B cell (primary cell): Measurements from ENCODE around the gene SDK2. TPM values are rescaled to one million over a fixed set of nuclear protein-coding genes. Genes with fewer than 3 reads are reported as not detected.

Experiments
- ATAC-seq: fragments of 200-7000 bp; cut with Tn5 transposase; one replicate; pipeline ENCODE4 v1.10.0; 2021; ENCODE audit warnings: low read depth, mild to moderate bottlenecking, moderate number of reproducible peaks, moderate library complexity
- CTCF ChIA-PET: fragments of 350-600 bp; sonication (Branson Sonifier 250); formaldehyde crosslinking; loops from one replicate; lab custom pipeline; 2021; ENCODE audit warnings: antibody characterized with exemption, inconsistent platforms; lab: Charles Lee
- POLR2A ChIA-PET: fragments of 350-600 bp; sonication (Branson Sonifier 250); formaldehyde crosslinking; loops from one replicate; lab custom pipeline; 2021; ENCODE audit warnings: antibody characterized with exemption; lab: Charles Lee
- DNase-seq: peaks from one replicate; pipeline ENCODE4 v3.0.0; 2013
- H2AFZ ChIP-seq: 2 replicates; pipeline ENCODE4 v1.6.1; 2012; ENCODE audit warnings: mild to moderate bottlenecking, low read depth, low read length; ENCODE audit not compliant: insufficient read depth, poor library complexity, severe bottlenecking
- H3K27ac ChIP-seq, 2 donors: 1 replicate in 1 of 2; 2 replicates in 1 of 2; pipeline ENCODE4 v1.5.1; 2012 to 2013; ENCODE audit warnings: low read length in 2 of 2, mild to moderate bottlenecking in 2 of 2, moderate library complexity in 1 of 2
- H3K27me3 ChIP-seq, 4 experiments: fragments of 200-600 bp in 1 of 4; sonication (generic) in 1 of 4; replicated peaks in 1 of 4; 1 replicate in 2 of 4; 2 replicates in 2 of 4; pipeline versions ENCODE4 v1.6.1 to v1.7.0; 2013 to 2016; ENCODE audit warnings: low read length in 3 of 4, mild to moderate bottlenecking in 2 of 4, mixed read lengths in 1 of 4, moderate library complexity in 1 of 4; ENCODE audit not compliant: insufficient read depth in 4 of 4, control insufficient read depth in 3 of 4; ENCODE audit errors: control extremely low read depth in 1 of 4
- H3K36me3 ChIP-seq, 2 experiments: replicated peaks in 1 of 2; 1 replicate in 1 of 2; 2 replicates in 1 of 2; pipeline versions ENCODE4 v1.6.1 to v1.7.1; 2013; ENCODE audit warnings: low read length in 1 of 2; ENCODE audit not compliant: insufficient read depth in 2 of 2, control insufficient read depth in 1 of 2; ENCODE audit errors: control extremely low read depth in 1 of 2, extremely low read depth in 1 of 2
- H3K4me1 ChIP-seq, 2 donors: fragments of 200-600 bp in 1 of 2; sonication (generic) in 1 of 2; 1 replicate in 1 of 2; 2 replicates in 1 of 2; pipeline versions ENCODE4 v1.5.1 to v1.6.1; 2013 to 2017; ENCODE audit warnings: low read length in 2 of 2; ENCODE audit not compliant: control insufficient read depth in 2 of 2, insufficient read depth in 2 of 2
- H3K4me2 ChIP-seq: replicated peaks from 2 replicates; pipeline ENCODE3; 2012; ENCODE audit warnings: mild to moderate bottlenecking, low read depth, low read length; ENCODE audit not compliant: poor library complexity, severe bottlenecking
- H3K4me3 ChIP-seq, 5 experiments: fragments of 200-600 bp in 1 of 5; sonication (generic) in 1 of 5; 1 replicate in 3 of 5; 2 replicates in 2 of 5; pipeline versions ENCODE4 v1.5.1 to v1.7.0; 2011 to 2016; ENCODE audit warnings: low read length in 4 of 5, mild to moderate bottlenecking in 4 of 5, low read depth in 2 of 5, control low read depth in 1 of 5, moderate library complexity in 1 of 5; ENCODE audit not compliant: insufficient read depth in 1 of 5; ENCODE audit errors: control extremely low read depth in 1 of 5, extremely low read depth in 1 of 5
- H3K79me2 ChIP-seq: fragments of 200-600 bp; sonication (generic); one replicate; pipeline ENCODE4 v1.6.0; 2016; ENCODE audit warnings: low read length; ENCODE audit not compliant: control insufficient read depth, insufficient read depth
- H3K9ac ChIP-seq: fragments of 200-600 bp; sonication (generic); 2 replicates; pipeline ENCODE4 v1.6.1; 2017; ENCODE audit warnings: mild to moderate bottlenecking, low read length, moderate library complexity
- H3K9me3 ChIP-seq, 3 donors: one replicate each; pipeline versions ENCODE4 v1.6.1 to v1.7.1; 2013; ENCODE audit warnings: low read length in 2 of 3; ENCODE audit not compliant: control insufficient read depth in 2 of 3, insufficient read depth in 1 of 3; ENCODE audit errors: control extremely low read depth in 1 of 3
- H4K20me1 ChIP-seq: 2 replicates; pipeline ENCODE4 v1.6.0; 2012; ENCODE audit warnings: mild to moderate bottlenecking, low read length; ENCODE audit not compliant: insufficient read depth, control insufficient read depth, poor library complexity, severe bottlenecking
- H3K27ac Mint-ChIP-seq: one replicate; pipeline ENCODE4 v1.8.0; 2021; ENCODE audit warnings: mixed read lengths
- H3K27me3 Mint-ChIP-seq: one replicate; pipeline ENCODE4 v1.8.0; 2021; ENCODE audit warnings: mixed read lengths
- H3K4me1 Mint-ChIP-seq: one replicate; pipeline ENCODE4 v1.8.0; 2021; ENCODE audit warnings: mixed read lengths
- H3K4me3 Mint-ChIP-seq: one replicate; pipeline ENCODE4 v1.8.0; 2021; ENCODE audit warnings: mixed read lengths
- H3K9me3 Mint-ChIP-seq: one replicate; pipeline ENCODE4 v1.8.0; 2022; ENCODE audit warnings: mixed read lengths; ENCODE audit not compliant: insufficient read depth
- CTCF ChIP-seq: fragments of 200-600 bp; IDR thresholded peaks from one replicate; pipeline ENCODE4 v1.8.0; 2022; ENCODE audit warnings: antibody characterized with exemption, mild to moderate bottlenecking
- EZH2 ChIP-seq: IDR thresholded peaks from 2 replicates; pipeline ENCODE4 v1.6.1; 2012; ENCODE audit warnings: borderline replicate concordance, low read depth, mild to moderate bottlenecking, moderate library complexity, low read length; ENCODE audit not compliant: insufficient read depth, poor library complexity, severe bottlenecking
- WGBS: methylation state at CpG from one replicate; pipeline ENCODE4 v1.1.5; 2013; ENCODE audit warnings: missing lambda C conversion rate; ENCODE audit not compliant: insufficient coverage; 5-methylcytosine and 5-hydroxymethylcytosine counted together
- intact Hi-C: fragments of 100-400 bp; cut with micrococcal nuclease; formaldehyde crosslinking; loops from one replicate; pipeline ENCODE4 v1.10.0; 2022
- polyA plus RNA-seq: library from polyadenylated mRNA; depleted of rRNA; stranded (reverse); fragments of >200 nt; gene quantifications from 2 replicates; pipeline ENCODE4 v1.2.3, GENCODE V29; 2012
- total RNA-seq, 2 donors: library from RNA; stranded (reverse); fragments of 120-200 nt in 1 of 2; gene quantifications; 1 replicate in 1 of 2; 2 replicates in 1 of 2; pipeline versions ENCODE4 v1.2.3 to v1.2.4, GENCODE V29; 2013 to 2022

SDK2 gene
- total and polyA plus RNA-seq, 2 donors (not counting 1 experiment from before 2014, with no cell fraction given) = 3.2 to 13.0 TPM

DNA sequence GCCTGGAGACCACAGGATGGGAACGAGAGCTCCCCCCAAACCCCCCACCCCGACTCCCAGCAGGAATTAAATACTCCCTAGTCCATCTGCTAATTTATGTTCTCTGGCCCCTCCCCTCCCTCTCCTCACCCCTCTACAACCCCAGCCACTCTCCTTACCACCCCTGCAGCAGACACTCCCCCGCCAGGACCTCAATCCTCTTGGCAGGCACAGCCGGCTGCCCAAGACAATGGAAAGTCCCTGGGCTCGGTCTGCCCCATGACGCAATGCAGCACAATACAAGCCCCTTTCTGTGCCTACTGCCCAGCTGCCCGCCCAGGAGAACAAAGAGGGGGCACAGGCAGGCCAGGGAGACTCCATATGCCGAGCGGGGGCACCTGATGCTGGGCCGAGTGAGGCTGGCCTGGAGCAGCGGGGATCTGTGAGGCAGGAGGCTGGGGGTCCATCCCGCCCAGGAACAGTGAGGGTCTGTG, 302.2 kb downstream of the SDK2 start:
- Histone ChIP-seq H3K9ac (no peak overlapping the region), H3K4me3 (no peak overlapping the region), H2AFZ (no peak overlapping the region), H3K27ac (no peak overlapping the region), H3K9me3 (no peaks in the 10 kb centered on the region), H3K36me3 (no peaks in the 10 kb centered on the region), H3K27me3 (peaks cover 0 to 8% (median 0%) of the 10 kb centered on the region in 4 experiments), H4K20me1 (no peaks in the 10 kb centered on the region), H3K4me1 (no peaks in the 10 kb centered on the region), H3K79me2 (no peaks in the 10 kb centered on the region), H3K4me2 (no peak overlapping the region)
- ATAC-seq = no peak
- 91% methylated on average over 12 of the region's 12 CpGs for WGBS
- intact Hi-C loops = no loop called here
- CTCF ChIA-PET = interaction anchor here (1.1 kb wide), 2 partner anchors 28 to 85 kb away, joined by 3 read pairs; no protein-coding TSS in a partner anchor
- Mint-ChIP-seq H3K4me1 (no peaks in the 10 kb centered on the region), H3K4me3 (no peak overlapping the region), H3K27me3 (no peaks in the 10 kb centered on the region), H3K9me3 (no peaks in the 10 kb centered on the region), H3K27ac (no peak overlapping the region)
- no peak for TF ChIP-seq CTCF
- no peak for TF ChIP-seq EZH2
- POLR2A ChIA-PET = no interaction called here
- DNase-seq = no peak

GRCh38 chr17:73341350-73342049, 302.7 kb downstream of the SDK2 start:
- TF ChIP-seq EZH2 = no peak
- no peak for TF ChIP-seq CTCF
- H3K27me3 ChIP-seq = peaks cover 0 to 8% (median 0%) of the 10 kb centered on the region in 4 experiments
- no peak overlapping the region for H3K4me3 ChIP-seq
- ChIA-PET POLR2A (no interaction called here), CTCF (interaction anchor here (0.6 kb wide), 1 partner anchor 614 kb away, joined by 3 read pairs; no protein-coding TSS in a partner anchor)
- Mint-ChIP-seq H3K4me3 (no peak overlapping the region), H3K9me3 (no peaks in the 10 kb centered on the region), H3K27ac (no peak overlapping the region), H3K4me1 (no peaks in the 10 kb centered on the region), H3K27me3 (no peaks in the 10 kb centered on the region)
- H3K27ac ChIP-seq = no peak overlapping the region
- WGBS = 93% methylated on average over 9 of the region's 15 CpGs
- no peak overlapping the region for H3K9ac ChIP-seq
- no peak overlapping the region for H2AFZ ChIP-seq
- no peaks in the 10 kb centered on the region for H3K9me3 ChIP-seq
- intact Hi-C loops = no loop called here
- H3K36me3 ChIP-seq = no peaks in the 10 kb centered on the region
- H3K4me1 ChIP-seq = no peaks in the 10 kb centered on the region
- no peak overlapping the region for H3K4me2 ChIP-seq
- H3K79me2 ChIP-seq = no peaks in the 10 kb centered on the region
- H4K20me1 ChIP-seq = no peaks in the 10 kb centered on the region
- ATAC-seq (no peak), DNase-seq (no peak)
